Osteoblast (primary cell): ENCODE measurements around the gene CACNA1C. TPM values are rescaled to one million over a fixed set of nuclear protein-coding genes. Genes with fewer than 3 reads are reported as not detected.
A peak's percentile ranks its signal among the peaks of the same experiment; 100 is the strongest.

Source experiments
- DNase-seq: peaks from one replicate; pipeline ENCODE4 v3.0.0; 2011; ENCODE audit warnings: low spot score, mixed read lengths; ENCODE audit not compliant: insufficient read length; ENCODE audit errors: missing footprints
- H2AFZ ChIP-seq: 2 replicates; pipeline ENCODE4 v1.6.0; 2011; ENCODE audit warnings: mild to moderate bottlenecking, low read length
- H3K27ac ChIP-seq: 2 replicates; pipeline ENCODE4 v1.5.1; 2011; ENCODE audit warnings: mild to moderate bottlenecking, low read depth, low read length, moderate library complexity
- H3K27me3 ChIP-seq: 2 replicates; pipeline ENCODE4 v1.6.0; 2012; ENCODE audit warnings: mild to moderate bottlenecking, control low read depth, inconsistent platforms, low read length, moderate library complexity; ENCODE audit not compliant: insufficient read depth
- H3K36me3 ChIP-seq: 2 replicates; pipeline ENCODE4 v1.5.1; 2011; ENCODE audit warnings: mild to moderate bottlenecking, low read length, control low read depth, moderate library complexity; ENCODE audit not compliant: insufficient read depth
- H3K4me1 ChIP-seq: 2 replicates; pipeline ENCODE4 v1.5.1; 2011; ENCODE audit warnings: mild to moderate bottlenecking, low read length, control low read depth, moderate library complexity; ENCODE audit not compliant: insufficient read depth
- H3K4me2 ChIP-seq: 2 replicates; pipeline ENCODE4 v1.6.0; 2011; ENCODE audit warnings: mild to moderate bottlenecking, low read length; ENCODE audit not compliant: insufficient read depth
- H3K4me3 ChIP-seq: fragments of 200-600 bp; sonication (generic); 3 replicates; pipeline ENCODE4 v1.5.1; 2012; ENCODE audit warnings: mild to moderate bottlenecking, low read length, inconsistent platforms; ENCODE audit not compliant: insufficient read depth
- H3K79me2 ChIP-seq: 2 replicates; pipeline ENCODE4 v1.6.0; 2012; ENCODE audit warnings: mild to moderate bottlenecking, low read length, control low read depth, inconsistent platforms; ENCODE audit not compliant: insufficient read depth
- H3K9me3 ChIP-seq: 2 replicates; pipeline ENCODE4 v1.5.1; 2011; ENCODE audit warnings: low read depth, low read length, control low read depth
- H4K20me1 ChIP-seq: 2 replicates; pipeline ENCODE4 v1.6.0; 2012; ENCODE audit warnings: mild to moderate bottlenecking, low read length, control low read depth; ENCODE audit not compliant: insufficient read depth
- CTCF ChIP-seq: IDR thresholded peaks from 2 replicates; pipeline ENCODE4 v1.5.1; 2011; ENCODE audit warnings: mild to moderate bottlenecking, low read depth, low read length, moderate library complexity; ENCODE audit errors: extremely low read depth
- total RNA-seq: library from RNA; depleted of rRNA; stranded (reverse); fragments of >200 nt; gene quantifications from 2 replicates; pipeline ENCODE4 v1.2.3, GENCODE V29; 2012

The CACNA1C gene
- total RNA-seq, 1 donor, result 19.2 TPM

GRCh38 chr12:2035431-2036055 lies 17.2 kb upstream of the CACNA1C start:
- H3K9me3 ChIP-seq, result no peaks in the 10 kb centered on the region
- no peaks in the 10 kb centered on the region for H4K20me1 ChIP-seq
- TF ChIP-seq CTCF, result no peak
- H3K4me2 ChIP-seq, result peak overlapping the region; percentile 85
- H3K4me1 ChIP-seq, result peaks cover 13% of the 10 kb centered on the region
- peaks cover 76% of the 10 kb centered on the region for H3K27me3 ChIP-seq
- peak overlapping the region; percentile 56 for H2AFZ ChIP-seq
- H3K36me3 ChIP-seq, result no peaks in the 10 kb centered on the region
- H3K79me2 ChIP-seq, result no peaks in the 10 kb centered on the region
- H3K27ac ChIP-seq, result no peak overlapping the region
- DNase-seq, result no peak
- peak overlapping the region; percentile 56 for H3K4me3 ChIP-seq

GRCh38 chr12:2039034-2039433 lies 13.8 kb upstream of the CACNA1C start:
- no peak overlapping the region for H3K4me2 ChIP-seq
- peaks cover 13% of the 10 kb centered on the region for H3K4me1 ChIP-seq
- H3K27ac ChIP-seq, result no peak overlapping the region
- peaks cover 59% of the 10 kb centered on the region for H3K27me3 ChIP-seq
- H3K9me3 ChIP-seq, result no peaks in the 10 kb centered on the region
- DNase-seq, result no peak
- H3K4me3 ChIP-seq, result no peak overlapping the region
- H3K36me3 ChIP-seq, result no peaks in the 10 kb centered on the region
- TF ChIP-seq CTCF, result no peak
- no peak overlapping the region for H2AFZ ChIP-seq
- H4K20me1 ChIP-seq, result no peaks in the 10 kb centered on the region
- no peaks in the 10 kb centered on the region for H3K79me2 ChIP-seq

- TF ChIP-seq CTCF, result no peak
- H3K79me2 ChIP-seq, result no peaks in the 10 kb centered on the region
- no peaks in the 10 kb centered on the region for H4K20me1 ChIP-seq
- H3K36me3 ChIP-seq, result no peaks in the 10 kb centered on the region
- no peaks in the 10 kb centered on the region for H3K9me3 ChIP-seq
- no peak overlapping the region for H3K4me3 ChIP-seq
- no peak overlapping the region for H2AFZ ChIP-seq
- no peaks in the 10 kb centered on the region for H3K4me1 ChIP-seq
- H3K27ac ChIP-seq, result no peak overlapping the region
- H3K4me2 ChIP-seq, result no peak overlapping the region
- DNase-seq, result no peak
- peaks cover 57% of the 10 kb centered on the region for H3K27me3 ChIP-seq
Observed at GRCh38 chr12:2043054-2043453, 9.7 kb upstream of the CACNA1C start.

GRCh38 chr12:2044165-2044564 lies 8.6 kb upstream of the CACNA1C start:
- H3K27me3 ChIP-seq, result peaks cover 46% of the 10 kb centered on the region
- no peak for TF ChIP-seq CTCF
- H3K9me3 ChIP-seq, result no peaks in the 10 kb centered on the region

More at GRCh38 chr12:2044165-2044564, 8.6 kb upstream of the CACNA1C start:
- Histone ChIP-seq H3K4me2 (no peak overlapping the region), H2AFZ (no peak overlapping the region), H3K79me2 (no peaks in the 10 kb centered on the region), H3K4me3 (no peak overlapping the region), H3K27ac (no peak overlapping the region), H3K4me1 (no peaks in the 10 kb centered on the region), H4K20me1 (no peaks in the 10 kb centered on the region), H3K36me3 (no peaks in the 10 kb centered on the region)
- DNase-seq, result no peak
